LNCaP clone FGC (cell line): ENCODE data around the gene SIT1.

Experiments
- DNase-seq: peaks from one replicate; pipeline ENCODE4 v3.0.0-alpha.2; 2011; ENCODE audit warnings: low read depth
- H3K4me3 ChIP-seq: 2 replicates; pipeline ENCODE4 v1.5.1; 2011; ENCODE audit warnings: mild to moderate bottlenecking, low read depth, low read length, control low read depth
- TF ChIP-seq, protein P1 (sequence below): IDR thresholded peaks from 2 replicates; pipeline ENCODE4 v1.5.1; 2012; ENCODE audit warnings: mild to moderate bottlenecking; ENCODE audit not compliant: control insufficient read depth, insufficient read depth; ENCODE audit errors: extremely low read depth

SIT1 gene

GRCh38 chr9:35682520-35683315 is 32.0 kb upstream of the SIT1 start:
- TF ChIP-seq, protein P1, sequence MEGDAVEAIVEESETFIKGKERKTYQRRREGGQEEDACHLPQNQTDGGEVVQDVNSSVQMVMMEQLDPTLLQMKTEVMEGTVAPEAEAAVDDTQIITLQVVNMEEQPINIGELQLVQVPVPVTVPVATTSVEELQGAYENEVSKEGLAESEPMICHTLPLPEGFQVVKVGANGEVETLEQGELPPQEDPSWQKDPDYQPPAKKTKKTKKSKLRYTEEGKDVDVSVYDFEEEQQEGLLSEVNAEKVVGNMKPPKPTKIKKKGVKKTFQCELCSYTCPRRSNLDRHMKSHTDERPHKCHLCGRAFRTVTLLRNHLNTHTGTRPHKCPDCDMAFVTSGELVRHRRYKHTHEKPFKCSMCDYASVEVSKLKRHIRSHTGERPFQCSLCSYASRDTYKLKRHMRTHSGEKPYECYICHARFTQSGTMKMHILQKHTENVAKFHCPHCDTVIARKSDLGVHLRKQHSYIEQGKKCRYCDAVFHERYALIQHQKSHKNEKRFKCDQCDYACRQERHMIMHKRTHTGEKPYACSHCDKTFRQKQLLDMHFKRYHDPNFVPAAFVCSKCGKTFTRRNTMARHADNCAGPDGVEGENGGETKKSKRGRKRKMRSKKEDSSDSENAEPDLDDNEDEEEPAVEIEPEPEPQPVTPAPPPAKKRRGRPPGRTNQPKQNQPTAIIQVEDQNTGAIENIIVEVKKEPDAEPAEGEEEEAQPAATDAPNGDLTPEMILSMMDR: no peak
- no peak overlapping the region for H3K4me3 ChIP-seq
- no peak for DNase-seq

DNA sequence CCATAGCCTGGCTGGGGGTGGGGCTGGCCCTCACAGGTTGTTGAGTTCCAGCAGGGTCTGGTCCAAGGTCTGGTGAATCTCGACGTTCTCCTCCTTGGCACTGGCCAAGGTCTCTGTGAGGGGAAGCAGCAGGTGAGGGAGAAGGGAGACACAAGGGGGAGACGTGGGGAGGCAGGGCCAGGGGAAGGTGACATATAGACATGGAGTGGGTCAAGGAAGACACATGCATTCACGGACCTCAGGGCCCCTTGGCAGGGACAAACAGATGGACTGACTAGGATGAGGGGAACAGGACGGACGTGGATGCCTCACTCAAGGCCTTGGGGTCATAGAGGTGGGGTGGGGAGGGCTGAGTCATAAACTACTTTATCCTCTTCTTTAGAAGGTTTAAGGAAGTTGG is 31.3 kb upstream of the SIT1 start:
- no peak for DNase-seq
- TF ChIP-seq, protein P1: no peak
- H3K4me3 ChIP-seq: no peak overlapping the region

DNA sequence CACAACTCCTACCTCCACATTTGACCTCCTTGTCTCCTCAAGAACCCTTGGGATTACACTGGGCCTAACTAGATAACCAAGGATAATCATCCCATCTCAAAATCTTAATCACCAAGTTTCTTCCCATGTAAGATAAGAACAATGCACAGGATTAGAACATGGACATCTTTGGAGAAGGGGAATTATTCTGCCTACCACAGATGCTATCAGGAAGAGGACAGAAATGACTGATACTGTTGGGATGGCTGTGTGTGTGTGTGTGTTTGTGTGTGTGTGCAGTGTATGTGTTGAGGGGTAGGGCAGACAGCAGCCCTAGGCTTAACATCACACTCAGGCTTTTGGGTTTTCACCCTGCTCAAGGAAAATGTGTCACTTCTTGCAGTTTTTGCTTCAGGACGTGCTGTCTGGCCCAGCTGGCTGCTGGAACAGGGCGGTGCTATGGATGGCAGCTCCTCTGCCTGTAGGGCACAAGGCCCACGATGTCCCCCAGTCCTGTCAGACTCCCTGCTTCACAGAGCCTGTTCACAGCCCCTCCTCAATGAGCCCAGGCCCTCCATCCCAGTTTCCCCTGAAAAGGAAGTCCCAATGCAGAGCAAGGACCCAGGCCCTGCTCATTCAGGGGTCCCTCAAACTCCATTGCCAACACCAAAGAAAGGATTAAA is 30.7 kb upstream of the SIT1 start:
- no peak overlapping the region for H3K4me3 ChIP-seq
- TF ChIP-seq, protein P1: no peak
- no peak for DNase-seq

- no peak overlapping the region for H3K4me3 ChIP-seq
- TF ChIP-seq, protein P1: no peak
- no peak for DNase-seq
Measured at GRCh38 chr9:35680331-35681105, 29.8 kb upstream of the SIT1 start.

DNA sequence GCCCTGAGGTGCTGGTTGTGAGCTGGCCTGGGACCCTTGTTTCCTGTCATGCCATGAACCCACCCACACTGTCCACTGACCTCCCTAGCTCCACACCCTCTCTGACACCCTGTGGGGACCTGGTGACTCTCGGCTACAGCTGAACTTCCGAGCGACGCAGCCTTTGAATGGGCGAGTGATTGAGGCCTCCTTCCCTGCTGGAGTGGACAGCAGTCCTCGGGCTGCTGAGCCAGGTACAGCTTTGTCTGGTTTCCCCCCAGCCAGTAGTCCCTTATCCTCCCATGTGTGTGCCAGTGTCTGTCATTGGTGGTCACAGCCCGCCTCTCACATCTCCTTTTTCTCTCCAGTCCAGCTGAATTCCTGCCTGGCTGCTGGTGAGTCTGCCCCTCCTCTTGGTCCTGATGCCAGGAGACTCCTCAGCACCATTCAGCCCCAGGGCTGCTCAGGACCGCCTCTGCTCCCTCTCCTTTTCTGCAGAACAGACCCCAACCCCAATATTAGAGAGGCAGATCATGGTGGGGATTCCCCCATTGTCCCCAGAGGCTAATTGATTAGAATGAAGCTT is 29.1 kb upstream of the SIT1 start:
- no peak for DNase-seq
- no peak overlapping the region for H3K4me3 ChIP-seq
- TF ChIP-seq, protein P1: no peak

GRCh38 chr9:35679091-35679490 is 28.4 kb upstream of the SIT1 start:
- TF ChIP-seq, protein P1: no peak
- no peak overlapping the region for H3K4me3 ChIP-seq
- no peak for DNase-seq
